H1 (cell line): ENCODE data around the gene CACNA1E. TPM values are rescaled to one million over a fixed set of nuclear protein-coding genes. Genes with fewer than 3 reads are reported as not detected.

ENCODE experiments used
- CTCF ChIA-PET: fragments of 300-600 bp; sonication (Branson Sonifier 250); formaldehyde crosslinking; loops from one replicate; lab custom pipeline; 2021; ENCODE audit not compliant: partially characterized antibody; lab: Charles Lee
- POLR2A ChIA-PET: fragments of 300-600 bp; sonication (Branson Sonifier 250); formaldehyde crosslinking; loops from one replicate; lab custom pipeline; 2021; ENCODE audit warnings: inconsistent platforms; ENCODE audit not compliant: partially characterized antibody; lab: Charles Lee
- DNase-seq, 2 experiments: peaks; one replicate each; pipeline versions ENCODE4 v3.0.0 to v3.0.0-alpha.2; 2010 to 2022; ENCODE audit warnings: low spot score in 2 of 2, low read depth in 1 of 2, mixed read lengths in 1 of 2
- FAIRE-seq: peaks from 2 replicates; lab custom pipeline; 2011; peaks lifted over from hg19 to GRCh38; lab: Jason Lieb, UNC
- H2AFZ ChIP-seq: 2 replicates; pipeline ENCODE4 v1.8.1; 2012; ENCODE audit warnings: low read length, inconsistent platforms
- H2AK5ac ChIP-seq: 2 replicates; pipeline ENCODE4 v1.6.1; 2013; ENCODE audit warnings: low read depth, low read length
- H2BK120ac ChIP-seq: replicated peaks from 2 replicates; pipeline ENCODE3; 2013; ENCODE audit warnings: low read depth, low read length, inconsistent platforms
- H2BK12ac ChIP-seq: 2 replicates; pipeline ENCODE4 v1.6.1; 2013; ENCODE audit warnings: low read depth, low read length
- H2BK15ac ChIP-seq: 2 replicates; pipeline ENCODE4 v1.6.1; 2013; ENCODE audit warnings: low read length
- H2BK20ac ChIP-seq: 2 replicates; pipeline ENCODE4 v1.6.1; 2013; ENCODE audit warnings: low read length
- H2BK5ac ChIP-seq: 2 replicates; pipeline ENCODE4 v1.6.1; 2013; ENCODE audit warnings: low read depth, low read length
- H3K14ac ChIP-seq: 2 replicates; pipeline ENCODE4 v1.6.1; 2013; ENCODE audit warnings: inconsistent platforms; ENCODE audit not compliant: insufficient read length
- H3K18ac ChIP-seq: 2 replicates; pipeline ENCODE4 v1.6.1; 2013; ENCODE audit warnings: low read length; ENCODE audit errors: extremely low read depth
- H3K23ac ChIP-seq: 2 replicates; pipeline ENCODE4 v1.6.1; 2013; ENCODE audit warnings: inconsistent platforms; ENCODE audit not compliant: insufficient read length
- H3K23me2 ChIP-seq: 2 replicates; pipeline ENCODE4 v1.6.1; 2013; ENCODE audit warnings: low read depth, low read length
- H3K27ac ChIP-seq: 2 replicates; pipeline ENCODE4 v1.6.1; 2011; ENCODE audit warnings: low read depth, low read length, inconsistent platforms
- H3K27me3 ChIP-seq, 4 experiments: replicated peaks in 1 of 4; 1 replicate in 1 of 4; 2 replicates in 3 of 4; pipeline versions ENCODE4 v1.6.1 to v1.8.1; 2011 to 2013; ENCODE audit warnings: low read length in 3 of 4, mild to moderate bottlenecking in 3 of 4, inconsistent platforms in 2 of 4, mixed read lengths in 2 of 4, moderate library complexity in 1 of 4; ENCODE audit not compliant: control insufficient read depth in 3 of 4, insufficient read depth in 3 of 4; ENCODE audit errors: extremely low read depth in 1 of 4
- H3K36me3 ChIP-seq, 4 experiments: 2 replicates each; pipeline versions ENCODE4 v1.6.1 to v1.8.1; 2011 to 2013; ENCODE audit warnings: mild to moderate bottlenecking in 4 of 4, low read length in 3 of 4, moderate library complexity in 2 of 4, control low read depth in 1 of 4, inconsistent platforms in 1 of 4; ENCODE audit not compliant: insufficient read depth in 4 of 4, control insufficient read depth in 2 of 4
- H3K4ac ChIP-seq: replicated peaks from 2 replicates; pipeline ENCODE3; 2013; ENCODE audit warnings: low read length, low read depth, mixed read lengths, inconsistent platforms; ENCODE audit not compliant: insufficient read length
- H3K4me1 ChIP-seq, 4 experiments: replicated peaks in 1 of 4; 1 replicate in 1 of 4; 2 replicates in 3 of 4; pipeline versions ENCODE4 v1.6.1 to v1.8.1; 2011 to 2013; ENCODE audit warnings: low read length in 3 of 4, inconsistent platforms in 2 of 4, mixed read lengths in 1 of 4; ENCODE audit not compliant: insufficient read depth in 4 of 4, control insufficient read depth in 3 of 4
- H3K4me2 ChIP-seq, 2 experiments: 2 replicates each; pipeline versions ENCODE4 v1.6.1 to v1.8.1; 2011 to 2013; ENCODE audit warnings: low read depth in 2 of 2, low read length in 2 of 2, control low read depth in 1 of 2, inconsistent platforms in 1 of 2, mild to moderate bottlenecking in 1 of 2; ENCODE audit not compliant: insufficient read depth in 1 of 2
- H3K4me3 ChIP-seq, 4 experiments: fragments of 200-600, 300-600 bp in 1 of 4; sonication (generic), shearing (Covaris generic), sonication (Bioruptor Twin) in 1 of 4; 2 replicates each; pipeline versions ENCODE4 v1.5.1 to v1.8.1; 2011 to 2016; ENCODE audit warnings: low read length in 4 of 4, low read depth in 3 of 4, control low read depth in 2 of 4, inconsistent platforms in 2 of 4, mild to moderate bottlenecking in 2 of 4, mixed read lengths in 1 of 4, moderate library complexity in 1 of 4; ENCODE audit not compliant: insufficient read depth in 2 of 4; ENCODE audit errors: extremely low read depth in 1 of 4
- H3K56ac ChIP-seq: replicated peaks from 2 replicates; pipeline ENCODE3; 2013; ENCODE audit warnings: low read depth, mild to moderate bottlenecking, mixed read lengths, low read length, inconsistent platforms; ENCODE audit not compliant: insufficient read length
- H3K79me1 ChIP-seq: 2 replicates; pipeline ENCODE4 v1.6.1; 2013; ENCODE audit warnings: low read depth, low read length, control low read depth
- H3K79me2 ChIP-seq, 2 experiments: 2 replicates each; pipeline versions ENCODE4 v1.6.1 to v1.8.1; 2012 to 2013; ENCODE audit warnings: low read length in 2 of 2, mild to moderate bottlenecking in 2 of 2, inconsistent platforms in 1 of 2; ENCODE audit not compliant: insufficient read depth in 2 of 2, control insufficient read depth in 1 of 2
- H3K9ac ChIP-seq, 4 experiments: replicated peaks in 1 of 4; 1 replicate in 1 of 4; 2 replicates in 3 of 4; pipeline versions ENCODE4 v1.6.1 to v1.8.1; 2011 to 2013; ENCODE audit warnings: low read depth in 3 of 4, low read length in 3 of 4, control low read depth in 2 of 4, mild to moderate bottlenecking in 2 of 4, moderate library complexity in 2 of 4, inconsistent platforms in 1 of 4; ENCODE audit errors: extremely low read depth in 1 of 4
- H3K9me3 ChIP-seq, 2 experiments: 2 replicates each; pipeline versions ENCODE4 v1.6.1 to v1.8.1; 2012 to 2013; ENCODE audit warnings: mild to moderate bottlenecking in 2 of 2, moderate library complexity in 2 of 2, control low read depth in 1 of 2, inconsistent platforms in 1 of 2, low read depth in 1 of 2, low read length in 1 of 2, mixed read lengths in 1 of 2; ENCODE audit not compliant: insufficient read depth in 2 of 2
- H4K20me1 ChIP-seq, 2 experiments: replicated peaks in 1 of 2; 2 replicates each; pipeline versions ENCODE3 to v1.8.1; 2011 to 2013; ENCODE audit warnings: inconsistent platforms in 2 of 2, low read length in 2 of 2, mild to moderate bottlenecking in 1 of 2; ENCODE audit not compliant: insufficient read depth in 2 of 2, control insufficient read depth in 1 of 2
- H4K5ac ChIP-seq: 2 replicates; pipeline ENCODE4 v1.6.1; 2013; ENCODE audit warnings: low read length, low read depth, mixed read lengths, inconsistent platforms; ENCODE audit not compliant: insufficient read length
- H4K8ac ChIP-seq: 2 replicates; pipeline ENCODE4 v1.8.0; 2013; ENCODE audit warnings: mild to moderate bottlenecking, moderate library complexity, low read length, inconsistent platforms; ENCODE audit not compliant: insufficient read depth; ENCODE audit errors: extremely low read depth
- H4K91ac ChIP-seq: replicated peaks from 2 replicates; pipeline ENCODE3; 2013; ENCODE audit warnings: low read length, mixed read lengths, inconsistent platforms; ENCODE audit not compliant: insufficient read length
- BACH1 ChIP-seq: IDR thresholded peaks from 2 replicates; pipeline ENCODE4 v1.6.1; 2012; ENCODE audit warnings: low read length, improper control_type of control experiment
- CBX5 ChIP-seq: fragments of 300-800, 300-1000 bp; sonication (generic); IDR thresholded peaks from 2 replicates; pipeline ENCODE4 v1.7.1; 2016; ENCODE audit warnings: antibody characterized with exemption, low read length, low read depth
- CREB1 ChIP-seq: IDR thresholded peaks from 2 replicates; pipeline ENCODE4 v1.6.1; 2012; ENCODE audit warnings: inconsistent platforms
- CTBP2 ChIP-seq: IDR thresholded peaks from 2 replicates; pipeline ENCODE4 v1.7.0; 2011; ENCODE audit warnings: borderline replicate concordance, mild to moderate bottlenecking, moderate library complexity, mixed read lengths, low read length; ENCODE audit not compliant: insufficient read depth, insufficient read length
- EGR1 ChIP-seq: IDR thresholded peaks from 2 replicates; pipeline ENCODE4 v1.6.1; 2011; ENCODE audit warnings: low read depth, low read length, borderline replicate concordance
- GABPA ChIP-seq: IDR thresholded peaks from 2 replicates; pipeline ENCODE4 v1.6.1; 2011; ENCODE audit warnings: mild to moderate bottlenecking, low read length, moderate library complexity, borderline replicate concordance; ENCODE audit not compliant: insufficient read depth
- KDM4A ChIP-seq: IDR thresholded peaks from one replicate; pipeline ENCODE4 v1.7.1; 2012; ENCODE audit warnings: low read depth, mild to moderate bottlenecking, moderate library complexity, low read length, inconsistent platforms; ENCODE audit not compliant: severe bottlenecking
- RFX5 ChIP-seq: IDR thresholded peaks from 2 replicates; pipeline ENCODE4 v1.6.1; 2011; ENCODE audit warnings: low read depth, low read length, improper control_type of control experiment, borderline replicate concordance
- RNF2 ChIP-seq: fragments of 200-900, 300-1000 bp; sonication (generic); IDR thresholded peaks from 2 replicates; pipeline ENCODE4 v1.7.1; 2016; ENCODE audit warnings: borderline replicate concordance, low read depth, mild to moderate bottlenecking, antibody characterized with exemption, low read length; ENCODE audit not compliant: poor library complexity, severe bottlenecking; ENCODE audit errors: missing control alignments
- RXRA ChIP-seq: IDR thresholded peaks from 2 replicates; pipeline ENCODE4 v1.6.1; 2011; ENCODE audit warnings: low read depth, mild to moderate bottlenecking, low read length, moderate library complexity; ENCODE audit not compliant: insufficient read depth
- SIRT6 ChIP-seq: IDR thresholded peaks from one replicate; pipeline ENCODE4 v1.7.1; 2012; ENCODE audit warnings: low read length, inconsistent platforms
- SP1 ChIP-seq: IDR thresholded peaks from 2 replicates; pipeline ENCODE4 v1.6.1; 2011; ENCODE audit warnings: low read depth, low read length
- TAF1 ChIP-seq: IDR thresholded peaks from 2 replicates; pipeline ENCODE4 v1.6.1; 2011; ENCODE audit warnings: mild to moderate bottlenecking, low read depth, low read length
- WGBS, 2 experiments: shearing (Covaris generic) in 1 of 2; methylation state at CpG; one replicate each; pipeline versions ENCODE4 v1.1.6 to v1.1.7; 2013 to 2015; ENCODE audit warnings: low lambda C conversion rate in 2 of 2, mixed read lengths in 2 of 2, inconsistent platforms in 1 of 2, low coverage in 1 of 2, missing lambda C conversion rate in 1 of 2; ENCODE audit not compliant: insufficient replicate concordance in 2 of 2, insufficient coverage in 1 of 2, insufficient read length in 1 of 2; ENCODE audit errors: extremely low coverage in 1 of 2, missing lambda C conversion rate in 1 of 2; 5-methylcytosine and 5-hydroxymethylcytosine counted together
- polyA plus RNA-seq, 7 experiments: library from polyadenylated mRNA; depleted of rRNA in 3 of 7; stranded (reverse) in 5 of 7; unstranded in 2 of 7; fragments of >200 nt in 5 of 7; fragments of 200-250 nt in 2 of 7; gene quantifications; 1 replicate in 5 of 7; 2 replicates in 1 of 7; 4 replicates in 1 of 7; pipeline versions ENCODE4 v1.2.1 to v1.2.3, GENCODE V29; 2011 to 2013; ENCODE audit warnings: missing spikeins in 2 of 7, mixed read lengths in 2 of 7
- total RNA-seq: library from RNA; stranded (reverse); fragmentation: NEBNext Ultra II Directional; extraction: Animal tissue kit (Norgen Biotek cat#: 25700); gene quantifications from 2 replicates; pipeline ENCODE4 v1.2.1, GENCODE V29; 2021
- TF ChIP-seq, protein P1 (sequence below): IDR thresholded peaks from 2 replicates; pipeline ENCODE4 v1.6.1; 2011; ENCODE audit warnings: low read depth, mild to moderate bottlenecking, low read length; ENCODE audit not compliant: insufficient read depth

Gene CACNA1E
- total and polyA plus RNA-seq, 2 of the 8 experiments (the other 6 are each of a cell fraction or from before 2014, with no cell fraction given) = 0.98 to 1.3 TPM

DNA sequence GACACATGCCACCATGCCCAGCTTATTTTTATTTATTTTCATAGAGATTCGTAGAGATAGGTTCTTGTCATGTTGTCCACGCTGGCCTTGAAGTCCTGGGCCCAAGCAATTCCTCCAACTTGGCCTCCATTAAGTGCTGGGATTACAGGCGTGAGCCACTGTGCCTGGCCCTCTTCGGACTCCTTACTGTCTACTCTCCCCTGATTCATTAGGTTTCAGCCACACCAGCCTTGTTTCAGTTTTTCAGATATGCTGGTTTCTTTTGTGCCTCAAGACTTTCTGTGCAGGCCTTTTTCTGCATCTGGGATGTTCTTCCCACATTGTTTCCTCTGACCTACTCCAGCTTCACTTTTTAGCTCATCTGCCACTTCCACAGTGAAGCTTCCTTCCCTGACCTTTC lies 85.4 kb downstream of the CACNA1E start:
- Histone ChIP-seq H3K4ac (no peak overlapping the region), H3K56ac (no peak overlapping the region), H2AFZ (no peak overlapping the region), H2AK5ac (no peak overlapping the region), H2BK15ac (no peak overlapping the region), H4K8ac (no peak overlapping the region), H3K79me2 (no peaks in the 10 kb centered on the region), H3K4me1 (no peaks in the 10 kb centered on the region), H3K27ac (no peak overlapping the region), H3K36me3 (no peaks in the 10 kb centered on the region), H3K23me2 (no peaks in the 10 kb centered on the region), H3K4me3 (no peak overlapping the region), H3K9ac (no peak overlapping the region), H3K4me2 (no peak overlapping the region), H2BK20ac (no peak overlapping the region), H4K91ac (no peak overlapping the region), H4K20me1 (no peaks in the 10 kb centered on the region), H3K18ac (no peak overlapping the region), H2BK5ac (no peak overlapping the region), H3K9me3 (peaks cover 0 to 3% of the 10 kb centered on the region in 2 experiments; a peak in 1 of 4 replicates), H3K14ac (no peak overlapping the region), H2BK12ac (no peak overlapping the region), H4K5ac (no peak overlapping the region), H2BK120ac (no peak overlapping the region), H3K23ac (no peak overlapping the region), H3K27me3 (no peaks in the 10 kb centered on the region), H3K79me1 (no peaks in the 10 kb centered on the region)
- DNase-seq (no peak), FAIRE-seq (no peak)
- CTCF ChIA-PET = interaction anchor here (0.7 to 1.2 kb wide), 3 partner anchors 10 to 19 kb away, joined by 3 read pairs; no protein-coding TSS in a partner anchor
- 86% methylated on average over 4 of the region's 4 CpGs; no CpG with 5 or more reads in 1 of the 2 experiments for WGBS, 2 experiments
- POLR2A ChIA-PET = no interaction called here
- no peak for TF ChIP-seq GABPA
- no peak for TF ChIP-seq RXRA
- TF ChIP-seq TAF1 = no peak
- TF ChIP-seq, protein P1, sequence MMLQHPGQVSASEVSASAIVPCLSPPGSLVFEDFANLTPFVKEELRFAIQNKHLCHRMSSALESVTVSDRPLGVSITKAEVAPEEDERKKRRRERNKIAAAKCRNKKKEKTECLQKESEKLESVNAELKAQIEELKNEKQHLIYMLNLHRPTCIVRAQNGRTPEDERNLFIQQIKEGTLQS = no peak
- no peak for TF ChIP-seq RFX5
- no peak for TF ChIP-seq BACH1
- TF ChIP-seq SIRT6 = no peak
- no peak for TF ChIP-seq SP1
- TF ChIP-seq CBX5 = no peak
- no peak for TF ChIP-seq CREB1
- TF ChIP-seq KDM4A = no peak
- no peak for TF ChIP-seq EGR1
- TF ChIP-seq CTBP2 = no peak
- TF ChIP-seq RNF2 = no peak
